ENCODE measurements around the gene TCIRG1.

DNA sequence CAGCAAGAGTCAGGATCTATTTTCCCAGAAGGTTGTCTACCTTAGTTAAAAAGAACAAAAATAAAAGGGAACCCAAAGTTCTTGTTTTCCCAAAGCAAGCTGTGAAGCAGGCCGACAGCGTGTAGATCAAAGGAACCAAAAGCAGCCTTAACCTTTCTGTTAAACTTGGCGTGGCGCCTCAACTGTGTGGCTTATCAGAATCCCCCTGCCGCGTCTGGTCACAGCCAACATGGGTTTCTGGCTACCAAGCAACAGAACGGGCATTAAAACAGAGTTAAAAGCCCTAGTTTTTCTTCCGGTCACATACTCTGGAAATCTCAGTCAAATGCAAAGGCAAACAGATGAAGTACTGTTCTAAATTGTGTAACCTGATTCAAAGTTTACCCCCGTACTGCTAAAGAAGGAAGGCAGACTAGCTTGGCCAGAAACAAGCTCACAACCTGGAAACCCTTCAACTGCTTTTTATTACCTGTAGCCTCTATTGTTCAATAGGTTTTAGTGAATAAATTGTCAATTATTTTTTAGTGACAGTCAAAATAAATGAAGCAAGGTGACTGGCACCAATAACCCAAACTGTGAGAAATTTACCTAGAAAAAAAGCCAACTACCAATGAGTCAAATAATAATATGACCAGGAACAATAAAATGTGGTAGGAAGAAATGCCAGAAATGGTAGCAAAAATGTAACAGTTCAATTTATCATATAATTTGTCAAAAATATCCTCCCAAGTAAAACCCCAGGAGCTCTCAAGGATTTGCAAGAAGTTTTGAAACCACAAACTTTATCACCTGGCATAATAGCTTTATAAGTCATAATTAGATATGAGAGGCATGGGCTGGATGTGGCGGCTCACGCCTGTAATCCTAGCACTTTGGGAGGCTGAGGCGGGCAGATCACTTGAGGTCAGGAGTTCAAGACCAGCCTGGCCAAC is 60.9 kb downstream of the TCIRG1 start:
- no peak for TF ChIP-seq CTCF (conservative IDR thresholded peaks at IDR 0.05)
- TF ChIP-seq ZFX (IDR thresholded peaks at IDR 0.05): no peak
